SW480 (cell line): ENCODE measurements around the gene BANP.

ENCODE experiments used
- DNase-seq: peaks from one replicate; pipeline ENCODE4 v3.0.0-alpha.2; 2016; ENCODE audit warnings: low spot score

BANP gene

GRCh38 chr16:87951552-87952538 is 611 bp downstream of the BANP start:
- no peak for DNase-seq

- DNase-seq, result no peak
Measured at GRCh38 chr16:87952751-87953150, 1.5 kb downstream of the BANP start.

GRCh38 chr16:87953308-87954215 is 2.3 kb downstream of the BANP start:
- DNase-seq, result no peak

GRCh38 chr16:87954361-87954760 is 3.1 kb downstream of the BANP start:
- DNase-seq, result no peak

- DNase-seq, result no peak
Measured at GRCh38 chr16:87954826-87955225, 3.6 kb downstream of the BANP start.

GRCh38 chr16:87955302-87956097 is 4.3 kb downstream of the BANP start:
- no peak for DNase-seq

GRCh38 chr16:87956098-87956364 is 4.8 kb downstream of the BANP start:
- no peak for DNase-seq

- DNase-seq, result no peak
Measured at GRCh38 chr16:87956365-87957231, 5.4 kb downstream of the BANP start.

- DNase-seq, result no peak
Measured at GRCh38 chr16:87957296-87958094, 6.3 kb downstream of the BANP start.

- DNase-seq, result no peak
Measured at GRCh38 chr16:87958632-87959031, 7.4 kb downstream of the BANP start.

- no peak for DNase-seq
Measured at GRCh38 chr16:87959391-87959990, 8.3 kb downstream of the BANP start.

GRCh38 chr16:87960296-87960695 is 9.1 kb downstream of the BANP start:
- DNase-seq, result no peak

GRCh38 chr16:87960852-87961251 is 9.6 kb downstream of the BANP start:
- DNase-seq, result no peak

- no peak for DNase-seq
Measured at GRCh38 chr16:87961623-87962022, 10.4 kb downstream of the BANP start.

GRCh38 chr16:87963400-87963799 is 12.2 kb downstream of the BANP start:
- DNase-seq, result no peak

GRCh38 chr16:87964049-87964659 is 12.9 kb downstream of the BANP start:
- no peak for DNase-seq

GRCh38 chr16:87965417-87965816 is 14.2 kb downstream of the BANP start:
- no peak for DNase-seq

GRCh38 chr16:87966064-87966645 is 14.9 kb downstream of the BANP start:
- no peak for DNase-seq

- no peak for DNase-seq
Measured at GRCh38 chr16:87966685-87967185, 15.5 kb downstream of the BANP start.
